ENCODE results near the gene UBE2E3.

The UBE2E3 gene

GRCh38 chr2:180980106-180980942 is at the start of gene UBE2E3:
TSS of gene UBE2E3 (plus strand) at chr2:180980605. CDS start at chr2:180982043, 1,438 bp downstream.
- Histone ChIP-seq H3F3A (ENCODE audit: control insufficient read depth, insufficient read depth) (peaks cover 11% of the 10 kb centered on the region), H3K4me2 (ENCODE audit: low read length) (peak within 1 kb of the TSS; percentile 82), H3K9me2 (replicated peaks; ENCODE audit: control insufficient read depth, low read length) (no peaks in the 10 kb centered on the region), H3K27me3 (ENCODE audit: control insufficient read depth, low read length) (peaks cover 9% of the 10 kb centered on the region; the same call in 1 of the 2 replicates), H3K27ac (ENCODE audit: low read depth, low read length) (no peak within 1 kb of the TSS), H3K9me3 (ENCODE audit: control insufficient read depth, insufficient read depth, low read length) (no peaks in the 10 kb centered on the region), H3K4me3 (ENCODE audit: low read length) (peak within 1 kb of the TSS; percentile 93), H3K4me1 (ENCODE audit: control insufficient read depth, low read length) (peaks cover 39% of the 10 kb centered on the region), H4K20me1 (ENCODE audit: control insufficient read depth, insufficient read depth, low read depth, low read length) (no peaks in the 10 kb centered on the region), H3K36me3 (ENCODE audit: control insufficient read depth, low read length) (peaks cover 28% of the 10 kb centered on the region), H3K79me2 (ENCODE audit: control insufficient read depth, low read length) (peaks cover 29% of the 10 kb centered on the region)
- TF ChIP-seq CTCF (IDR thresholded peaks at IDR 0.05; ENCODE audit: low read depth, low read length, poor library complexity, severe bottlenecking) (peak; percentile 58), EZH2phosphoT487 (IDR thresholded peaks at IDR 0.05; ENCODE audit: borderline replicate concordance, low read length) (no peak)

- H3K9me2 ChIP-seq (replicated peaks; ENCODE audit: control insufficient read depth, low read length) = no peaks in the 10 kb centered on the region
- H3K27me3 ChIP-seq (ENCODE audit: control insufficient read depth, low read length) = peaks cover 4% of the 10 kb centered on the region
- no peak overlapping the region for H3K4me2 ChIP-seq (ENCODE audit: low read length)
- TF ChIP-seq EZH2phosphoT487 (IDR thresholded peaks at IDR 0.05; ENCODE audit: borderline replicate concordance, low read length) (no peak), CTCF (IDR thresholded peaks at IDR 0.05; ENCODE audit: low read depth, low read length, poor library complexity, severe bottlenecking) (no peak)
- H3K4me3 ChIP-seq (ENCODE audit: low read length) = no peak overlapping the region
- H3K27ac ChIP-seq (ENCODE audit: low read depth, low read length) = no peak overlapping the region
- no peaks in the 10 kb centered on the region for H3K36me3 ChIP-seq (ENCODE audit: control insufficient read depth, low read length)
- H3K4me1 ChIP-seq (ENCODE audit: control insufficient read depth, low read length) = no peaks in the 10 kb centered on the region
- H3K9me3 ChIP-seq (ENCODE audit: control insufficient read depth, insufficient read depth, low read length) = no peaks in the 10 kb centered on the region
- no peaks in the 10 kb centered on the region for H3K79me2 ChIP-seq (ENCODE audit: control insufficient read depth, low read length)
- H4K20me1 ChIP-seq (ENCODE audit: control insufficient read depth, insufficient read depth, low read depth, low read length) = no peaks in the 10 kb centered on the region
- no peaks in the 10 kb centered on the region for H3F3A ChIP-seq (ENCODE audit: control insufficient read depth, insufficient read depth)
These were observed 48.6 kb upstream of the UBE2E3 start for GRCh38 chr2:180931841-180932240.

DNA sequence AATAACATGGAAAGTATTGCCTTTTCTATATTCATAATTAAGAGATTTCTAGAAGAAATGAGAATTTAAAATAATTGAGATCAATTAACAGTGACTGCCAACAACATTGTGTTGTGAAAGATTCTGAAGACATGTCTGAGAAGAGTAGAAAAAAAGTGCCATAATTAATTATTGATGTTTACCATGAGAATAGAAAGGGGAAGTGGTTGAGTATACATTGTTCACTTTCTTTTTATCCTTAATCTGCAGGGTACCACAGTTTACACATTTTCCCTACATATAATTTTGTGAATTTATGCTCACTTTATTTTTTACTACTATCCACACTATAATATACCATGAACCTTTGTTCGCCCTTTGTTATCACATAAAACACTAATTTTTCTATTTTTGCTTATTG is 47.1 kb upstream of the UBE2E3 start:
- Histone ChIP-seq H3K4me2 (ENCODE audit: low read length) (no peak overlapping the region), H3K27ac (ENCODE audit: low read depth, low read length) (no peak overlapping the region), H3K4me3 (ENCODE audit: low read length) (no peak overlapping the region), H4K20me1 (ENCODE audit: control insufficient read depth, insufficient read depth, low read depth, low read length) (no peaks in the 10 kb centered on the region), H3K79me2 (ENCODE audit: control insufficient read depth, low read length) (no peaks in the 10 kb centered on the region), H3K4me1 (ENCODE audit: control insufficient read depth, low read length) (no peaks in the 10 kb centered on the region), H3K9me2 (replicated peaks; ENCODE audit: control insufficient read depth, low read length) (no peaks in the 10 kb centered on the region), H3K9me3 (ENCODE audit: control insufficient read depth, insufficient read depth, low read length) (no peaks in the 10 kb centered on the region), H3K36me3 (ENCODE audit: control insufficient read depth, low read length) (no peaks in the 10 kb centered on the region), H3F3A (ENCODE audit: control insufficient read depth, insufficient read depth) (no peaks in the 10 kb centered on the region), H3K27me3 (ENCODE audit: control insufficient read depth, low read length) (peaks cover 4% of the 10 kb centered on the region)
- TF ChIP-seq CTCF (IDR thresholded peaks at IDR 0.05; ENCODE audit: low read depth, low read length, poor library complexity, severe bottlenecking) = no peak
- no peak for TF ChIP-seq EZH2phosphoT487 (IDR thresholded peaks at IDR 0.05; ENCODE audit: borderline replicate concordance, low read length)

All from DOHH2 (cell line).